Peyer's patch (tissue), 4 donors: ENCODE results near the gene CDKL4.

Source experiments
- CTCF ChIP-seq, 6 experiments: fragments of 450-650 bp in 4 of 6; fragments of 200-600 bp in 2 of 6; sonication (generic) in 1 of 6; IDR thresholded peaks; one replicate each; pipeline ENCODE4 v1.5.1; 2017 to 2019; ENCODE audit warnings: antibody characterized with exemption in 6 of 6, mild to moderate bottlenecking in 3 of 6, moderate library complexity in 1 of 6
- POLR2A ChIP-seq, 2 donors: fragments of 450-650 bp; IDR thresholded peaks; one replicate each; pipeline ENCODE4 v1.5.1; 2017; ENCODE audit warnings: antibody characterized with exemption in 2 of 2, mild to moderate bottlenecking in 2 of 2, moderate library complexity in 2 of 2

DNA sequence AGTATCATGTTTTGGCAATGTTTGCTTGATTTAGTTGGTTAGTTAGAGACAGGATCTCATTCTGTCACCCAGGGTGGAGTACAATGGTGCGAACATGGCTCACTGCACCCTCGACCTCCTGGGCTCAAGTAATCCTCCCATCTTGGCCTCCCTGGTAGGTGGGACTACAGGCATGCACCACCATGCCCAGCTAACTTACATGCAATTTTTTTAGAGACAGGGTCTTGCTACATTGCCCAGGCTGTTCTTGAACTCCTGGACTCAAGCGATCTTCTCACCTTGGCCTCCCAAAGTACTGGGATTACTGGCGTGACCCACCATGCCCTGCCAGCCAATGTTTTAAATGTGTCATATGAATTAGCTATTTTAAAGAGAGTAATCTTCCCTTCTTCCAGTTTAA is 16.3 kb upstream of the CDKL4 start:
- TF ChIP-seq CTCF (IDR thresholded peaks at IDR 0.05): no peak
- no peak for TF ChIP-seq POLR2A (IDR thresholded peaks at IDR 0.05)
